GM19328 (cell line): ENCODE data around the gene IL1A.
"Not testable (repeated sequence)": the region's sequence is repeated elsewhere in the genome, so short reads cannot be mapped to it uniquely, and the experiment has no call there.

Experiments used
- ATAC-seq: cut with Tn5 transposase; IDR thresholded peaks from one replicate; pipeline ENCODE4 v1.9.1; 2021; ENCODE audit warnings: mild to moderate bottlenecking, moderate library complexity; ENCODE audit not compliant: unreplicated experiment

The IL1A gene, protein sequence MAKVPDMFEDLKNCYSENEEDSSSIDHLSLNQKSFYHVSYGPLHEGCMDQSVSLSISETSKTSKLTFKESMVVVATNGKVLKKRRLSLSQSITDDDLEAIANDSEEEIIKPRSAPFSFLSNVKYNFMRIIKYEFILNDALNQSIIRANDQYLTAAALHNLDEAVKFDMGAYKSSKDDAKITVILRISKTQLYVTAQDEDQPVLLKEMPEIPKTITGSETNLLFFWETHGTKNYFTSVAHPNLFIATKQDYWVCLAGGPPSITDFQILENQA

DNA sequence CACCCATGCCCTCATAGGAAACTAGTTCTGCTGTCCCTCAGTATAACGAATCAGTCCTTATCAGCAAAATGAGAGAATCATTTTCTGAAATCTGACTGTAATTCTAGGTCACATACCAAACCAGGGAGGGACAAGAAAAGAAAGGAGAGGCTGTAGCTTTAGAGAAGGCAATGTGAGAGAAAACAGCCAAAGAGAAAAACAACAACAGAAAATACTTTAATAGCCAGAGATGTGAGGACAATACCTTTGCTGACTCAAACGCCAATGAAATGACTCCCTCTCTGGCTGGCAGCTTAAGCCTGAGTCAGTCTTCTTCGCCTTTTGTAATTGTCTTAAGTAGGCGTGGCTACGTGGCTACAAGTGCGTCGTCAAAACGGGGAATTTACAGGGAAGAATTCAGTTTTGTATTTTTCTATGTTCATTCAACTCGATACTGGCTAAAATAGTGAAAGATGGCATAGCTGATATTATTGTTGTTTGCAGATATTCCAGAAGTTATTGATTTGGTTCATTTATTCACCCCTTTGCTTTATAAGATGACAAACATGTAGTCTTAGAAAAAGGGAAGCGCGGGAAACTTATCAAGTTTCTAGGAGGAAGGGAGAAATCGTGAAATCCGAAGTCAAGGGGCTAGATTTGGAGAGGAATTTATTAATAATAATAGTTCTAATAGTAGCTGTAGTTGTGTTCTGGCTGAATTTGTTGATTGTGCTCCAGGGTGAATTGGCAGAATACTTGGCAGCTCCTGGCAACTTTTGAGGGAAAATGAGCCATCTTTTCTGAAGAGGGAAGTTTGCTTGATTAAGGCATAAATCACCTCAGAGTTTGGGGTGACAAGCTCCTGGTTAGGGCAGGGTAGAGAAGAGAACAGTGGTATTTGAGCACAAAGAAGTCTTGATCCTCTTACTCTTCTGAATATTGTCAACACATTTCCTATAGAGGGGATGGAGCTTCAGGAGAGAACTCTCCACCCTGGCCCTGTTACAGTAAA lies at the start of gene IL1A:
Gene IL1A (minus strand): TSS at position 295 of the 991 bp plus-strand sequence. CDS start 723 bp downstream, outside the sequence.
- no peak for ATAC-seq

GRCh38 chr2:112833976-112834375 lies 49.7 kb upstream of the IL1A start:
- ATAC-seq: no peak

GRCh38 chr2:112833639-112833931 lies 49.3 kb upstream of the IL1A start:
- not testable (repeated sequence) for ATAC-seq

DNA sequence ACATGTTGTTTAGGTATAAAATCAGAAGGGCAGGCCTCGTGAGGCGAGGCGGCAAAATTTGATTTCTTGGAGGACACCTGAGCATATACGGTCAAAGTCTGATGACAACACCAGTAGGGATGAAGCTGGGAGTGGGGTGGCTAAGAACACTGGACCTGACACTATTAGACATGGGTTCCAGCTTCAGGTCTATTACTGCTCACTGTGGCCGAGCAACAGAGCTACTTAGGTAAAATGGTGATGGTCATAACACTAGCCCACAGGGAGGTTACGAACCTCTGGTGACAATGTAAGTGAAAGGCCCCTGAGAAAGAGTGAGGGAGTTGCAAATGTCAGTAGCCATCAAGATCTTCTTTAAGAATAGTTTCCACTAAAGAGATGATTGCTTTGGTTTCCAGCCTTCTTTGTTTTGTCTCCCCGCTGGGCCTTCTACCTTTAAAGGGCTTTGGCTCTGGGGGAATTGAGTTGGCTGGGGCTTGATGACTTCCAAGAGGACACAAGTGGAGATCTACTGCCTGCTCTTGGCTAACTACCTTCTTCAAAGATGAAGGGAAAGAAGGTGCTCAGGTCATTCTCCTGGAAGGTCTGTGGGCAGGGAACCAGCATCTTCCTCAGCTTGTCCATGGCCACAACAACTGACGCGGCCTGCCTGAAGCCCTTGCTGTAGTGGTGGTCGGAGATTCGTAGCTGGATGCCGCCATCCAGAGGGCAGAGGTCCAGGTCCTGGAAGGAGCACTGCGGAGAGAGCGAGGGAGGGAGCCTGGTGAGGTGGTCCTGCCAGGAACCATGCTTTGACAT lies 48.7 kb upstream of the IL1A start:
- no peak for ATAC-seq

GRCh38 chr2:112831946-112832840 lies 47.9 kb upstream of the IL1A start:
- ATAC-seq: no peak

DNA sequence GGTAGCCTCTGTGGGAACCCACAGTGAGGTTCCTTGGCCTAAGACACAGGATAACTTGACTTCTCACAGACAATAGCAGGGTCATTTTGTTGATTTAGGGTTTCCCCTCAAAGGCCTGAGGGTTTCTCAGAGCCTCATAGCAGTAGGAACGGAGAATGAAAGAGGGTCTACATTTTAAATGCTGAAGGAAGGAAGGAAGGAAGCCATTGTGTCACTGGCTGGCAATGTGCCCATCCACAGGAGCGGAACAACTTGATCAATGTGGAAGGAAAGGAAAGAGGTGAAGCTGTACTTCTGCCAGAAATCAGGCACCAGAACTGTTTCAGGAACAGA lies 47.2 kb upstream of the IL1A start:
- no peak for ATAC-seq

- no peak for ATAC-seq
Measured at GRCh38 chr2:112830682-112831512, 46.6 kb upstream of the IL1A start.

- no peak for ATAC-seq
Measured at GRCh38 chr2:112829961-112830681, 45.8 kb upstream of the IL1A start.

DNA sequence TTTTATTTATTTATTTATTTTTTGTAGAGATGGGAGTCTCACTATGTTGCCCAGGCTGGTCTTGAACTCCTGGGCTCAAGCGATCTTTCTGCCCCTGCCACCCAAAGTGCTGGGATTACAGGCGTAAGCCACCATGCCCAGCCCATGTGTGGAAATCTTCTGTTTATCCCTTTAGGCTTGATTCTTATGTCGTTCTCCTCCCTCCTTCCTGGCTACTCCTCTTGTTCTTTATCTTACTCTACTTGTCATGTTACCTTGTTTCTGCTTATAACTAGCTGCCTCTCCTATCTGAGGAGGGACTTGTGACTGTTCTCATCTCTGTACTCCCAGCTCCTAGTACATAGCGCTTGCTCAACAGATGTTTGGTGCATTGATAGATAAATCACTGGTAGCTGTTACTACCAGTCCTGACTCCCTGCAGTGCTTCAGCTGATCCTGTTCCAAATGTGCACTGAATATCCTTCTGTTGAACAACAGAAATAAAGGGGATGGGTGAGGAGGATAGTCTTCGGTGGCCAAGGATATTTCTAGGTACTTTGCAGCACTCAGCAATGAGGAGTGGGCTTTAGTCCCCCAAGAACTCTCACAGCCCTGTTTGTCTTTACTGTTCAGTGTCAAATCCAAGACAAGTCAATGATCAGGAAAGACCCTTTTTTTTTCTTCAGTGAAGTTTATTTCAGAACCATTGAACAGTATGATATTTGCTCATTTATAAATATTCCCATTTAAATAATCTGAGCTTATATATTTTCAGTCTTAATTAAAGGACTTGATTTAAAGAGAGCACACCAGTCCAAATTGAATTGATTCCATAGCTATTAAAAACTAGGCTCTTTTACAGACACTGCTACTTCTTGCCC lies 45.0 kb upstream of the IL1A start:
- ATAC-seq: no peak

DNA sequence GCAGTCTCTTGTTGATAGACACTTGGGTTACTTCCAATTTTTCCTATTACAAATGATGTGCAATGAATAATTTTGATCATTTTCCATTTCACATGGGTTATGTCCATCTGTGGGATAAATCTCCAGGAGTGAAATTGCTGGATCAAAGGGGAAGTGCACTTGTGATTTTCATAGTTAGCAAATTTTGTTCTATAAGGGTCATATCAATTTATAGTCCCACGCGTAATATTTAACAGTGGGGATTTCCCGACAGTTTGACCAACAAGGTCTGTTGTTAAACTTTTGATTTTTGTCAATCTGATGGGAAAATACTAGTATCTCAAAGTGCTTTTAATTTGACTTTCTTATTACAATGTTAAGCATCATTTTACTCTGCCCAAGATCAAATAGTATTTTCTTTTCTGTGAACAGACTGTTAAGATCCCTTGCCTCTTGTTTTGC lies 44.0 kb upstream of the IL1A start:
- no peak for ATAC-seq

- ATAC-seq: no peak
Measured at GRCh38 chr2:112827604-112828185, 43.4 kb upstream of the IL1A start.

GRCh38 chr2:112827009-112827408 lies 42.7 kb upstream of the IL1A start:
- ATAC-seq: no peak

DNA sequence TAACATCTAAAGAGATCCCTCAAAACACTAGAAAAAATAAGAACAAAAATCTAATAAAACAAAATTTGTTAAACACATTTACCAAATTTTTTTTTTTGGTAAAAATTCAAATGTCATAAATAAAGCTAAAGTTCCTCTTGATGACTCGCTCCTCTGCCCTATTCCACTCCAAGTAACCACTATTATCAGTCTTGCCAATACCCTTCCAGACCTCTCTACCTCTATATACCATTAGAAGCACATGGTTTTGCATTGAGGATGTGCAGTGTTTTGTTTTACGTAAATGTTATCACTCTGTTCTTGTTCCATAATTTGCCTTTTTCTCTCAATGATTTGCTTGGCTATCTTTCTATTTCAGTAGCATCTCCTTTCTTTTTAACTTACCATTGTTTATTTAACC lies 41.4 kb upstream of the IL1A start:
- ATAC-seq: no peak

DNA sequence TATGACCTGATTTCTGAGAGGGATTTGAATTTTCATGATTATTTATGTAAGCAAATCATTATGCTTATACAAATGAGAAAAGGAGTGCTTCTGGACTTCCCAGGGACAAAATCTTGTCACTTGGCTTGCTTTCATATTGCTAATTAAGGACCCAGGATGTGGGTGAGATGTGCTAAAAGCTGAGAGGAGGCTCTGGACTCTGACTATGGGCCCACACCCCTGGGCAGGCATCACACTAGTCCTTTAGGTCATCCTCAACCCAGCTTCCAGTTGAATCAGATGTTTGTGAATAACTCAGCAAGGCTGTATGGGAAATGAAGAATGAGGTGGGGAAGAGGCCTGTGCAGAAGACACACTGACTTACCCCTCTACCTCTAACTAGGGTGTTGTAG lies 40.4 kb upstream of the IL1A start:
- ATAC-seq: no peak

GRCh38 chr2:112821682-112822081 lies 37.4 kb upstream of the IL1A start:
- ATAC-seq: no peak

DNA sequence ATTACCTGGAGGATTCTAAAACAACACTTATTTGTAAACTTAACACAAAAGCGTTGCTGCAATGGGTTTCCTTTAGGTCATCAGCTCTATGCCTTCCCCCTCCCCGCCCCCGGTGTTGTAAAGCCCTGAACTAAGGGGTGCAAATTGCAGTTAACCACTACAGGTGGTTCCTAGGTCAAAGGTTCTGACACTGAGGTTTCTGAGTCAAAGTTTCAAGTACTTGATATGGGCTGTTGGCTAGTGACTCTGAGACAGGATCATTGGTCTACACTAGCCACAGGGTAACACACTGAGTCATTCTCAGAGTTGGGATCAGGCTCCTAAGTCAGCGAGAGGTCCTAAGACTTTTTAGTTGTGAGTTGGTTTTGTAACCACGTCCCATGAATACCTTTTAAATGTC lies 36.8 kb upstream of the IL1A start:
- peak; percentile 56 for ATAC-seq

GRCh38 chr2:112820343-112820742 lies 36.0 kb upstream of the IL1A start:
- no peak for ATAC-seq

GRCh38 chr2:112819081-112819480 lies 34.8 kb upstream of the IL1A start:
- no peak for ATAC-seq
